DOHH2 (cell line): Measurements from ENCODE around the gene CTSE.

Experiments used
- H3F3A ChIP-seq: fragments of 200-600 bp; sonication (generic), shearing (Covaris generic); 2 replicates; pipeline ENCODE4 v1.6.0; 2016; ENCODE audit warnings: antibody characterized with exemption, mild to moderate bottlenecking; ENCODE audit not compliant: control insufficient read depth, insufficient read depth
- H3K27ac ChIP-seq: fragments of 200-600 bp; sonication (generic); 2 replicates; pipeline ENCODE4 v1.5.1; 2014; ENCODE audit warnings: low read depth, mild to moderate bottlenecking, low read length, moderate library complexity
- H3K27me3 ChIP-seq: fragments of 200-600 bp; sonication (generic); 2 replicates; pipeline ENCODE4 v1.6.1; 2014; ENCODE audit warnings: mild to moderate bottlenecking, low read length, mixed read lengths; ENCODE audit not compliant: control insufficient read depth
- H3K36me3 ChIP-seq: fragments of 200-600 bp; sonication (generic); 2 replicates; pipeline ENCODE4 v1.6.1; 2014; ENCODE audit warnings: mild to moderate bottlenecking, low read length, moderate library complexity, mixed read lengths; ENCODE audit not compliant: control insufficient read depth
- H3K4me1 ChIP-seq: fragments of 200-600 bp; sonication (generic); 2 replicates; pipeline ENCODE4 v1.6.1; 2014; ENCODE audit warnings: mild to moderate bottlenecking, low read length, mixed read lengths; ENCODE audit not compliant: control insufficient read depth
- H3K4me2 ChIP-seq: fragments of 200-600 bp; sonication (generic); 2 replicates; pipeline ENCODE4 v1.6.0; 2014; ENCODE audit warnings: mild to moderate bottlenecking, low read length, moderate library complexity
- H3K4me3 ChIP-seq: fragments of 200-600 bp; sonication (generic); 2 replicates; pipeline ENCODE4 v1.5.1; 2014; ENCODE audit warnings: mild to moderate bottlenecking, low read length, mixed read lengths
- H3K79me2 ChIP-seq: fragments of 200-600 bp; sonication (generic); 2 replicates; pipeline ENCODE4 v1.6.1; 2014; ENCODE audit warnings: mild to moderate bottlenecking, low read length, mixed read lengths; ENCODE audit not compliant: control insufficient read depth
- H3K9me2 ChIP-seq: fragments of 200-600 bp; sonication (generic); replicated peaks from 2 replicates; pipeline ENCODE4 v1.6.1; 2014; ENCODE audit warnings: mild to moderate bottlenecking, low read length, mixed read lengths; ENCODE audit not compliant: control insufficient read depth
- H3K9me3 ChIP-seq: fragments of 200-600 bp; sonication (generic); 2 replicates; pipeline ENCODE4 v1.6.1; 2014; ENCODE audit warnings: antibody characterized with exemption, low read length, mixed read lengths; ENCODE audit not compliant: control insufficient read depth, insufficient read depth
- H4K20me1 ChIP-seq: fragments of 200-600 bp; sonication (generic); 2 replicates; pipeline ENCODE4 v1.6.0; 2014; ENCODE audit warnings: low read depth, mild to moderate bottlenecking, antibody characterized with exemption, low read length, moderate library complexity; ENCODE audit not compliant: control insufficient read depth, insufficient read depth
- CTCF ChIP-seq: fragments of 200-600 bp; sonication (generic); IDR thresholded peaks from one replicate; pipeline ENCODE4 v1.5.1; 2014; ENCODE audit warnings: antibody characterized with exemption, mild to moderate bottlenecking, low read depth, low read length; ENCODE audit not compliant: poor library complexity, severe bottlenecking
- EZH2phosphoT487 ChIP-seq: fragments of 200-600 bp; sonication (generic); IDR thresholded peaks from 2 replicates; pipeline ENCODE4 v1.6.1; 2017; ENCODE audit warnings: borderline replicate concordance, mild to moderate bottlenecking, antibody characterized with exemption, low read length, moderate library complexity, mixed read lengths

CTSE gene

DNA sequence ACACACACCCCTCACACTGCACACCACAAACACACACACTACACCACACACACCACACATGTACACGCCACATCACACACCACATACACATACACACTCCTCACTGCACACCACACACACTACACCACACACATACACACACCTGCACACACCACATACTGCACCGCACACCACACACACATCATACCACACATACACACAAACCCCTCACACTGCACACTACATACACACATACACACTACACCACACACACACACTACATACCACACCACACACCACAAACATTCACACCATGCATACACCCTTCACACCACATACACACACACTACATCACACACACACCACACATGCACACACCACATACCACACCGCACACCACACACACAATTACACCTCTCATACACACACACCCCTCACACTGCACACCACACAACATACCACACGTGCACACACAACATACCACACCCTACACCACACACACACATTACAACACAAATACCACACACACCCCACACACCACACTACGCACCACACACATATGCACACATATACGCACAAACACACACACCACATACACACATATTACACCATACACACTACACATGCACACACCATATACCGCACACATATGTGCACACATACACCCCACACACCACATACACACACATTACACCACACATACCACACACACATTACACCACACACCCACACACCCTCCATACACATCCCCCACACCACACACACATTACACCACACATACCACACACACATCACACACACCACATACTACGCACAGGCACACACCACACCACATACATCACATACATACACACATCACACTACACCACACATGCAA is 50.1 kb downstream of the CTSE start:
- no peaks in the 10 kb centered on the region for H4K20me1 ChIP-seq
- no peak overlapping the region for H3K4me3 ChIP-seq
- H3K4me1 ChIP-seq = no peaks in the 10 kb centered on the region
- no peak for TF ChIP-seq EZH2phosphoT487
- TF ChIP-seq CTCF = no peak
- 0 out of 2 replicates have a peak, but pooled peaks cover 3% of the 10 kb centered on the region for H3F3A ChIP-seq
- 0 out of 2 replicates have a peak, but pooled peaks cover 3% of the 10 kb centered on the region for H3K27me3 ChIP-seq
- no peaks in the 10 kb centered on the region for H3K79me2 ChIP-seq
- H3K9me3 ChIP-seq = no peaks in the 10 kb centered on the region; the same call in 1 of the 2 replicates
- H3K36me3 ChIP-seq = no peaks in the 10 kb centered on the region
- H3K27ac ChIP-seq = no peak overlapping the region
- no peaks in the 10 kb centered on the region for H3K9me2 ChIP-seq
- H3K4me2 ChIP-seq = no peak overlapping the region

GRCh38 chr1:205972491-205973168 is 51.1 kb downstream of the CTSE start:
- Histone ChIP-seq H3K9me3 (no peaks in the 10 kb centered on the region; the same call in 1 of the 2 replicates), H3K27me3 (0 out of 2 replicates have a peak, but pooled peaks cover 3% of the 10 kb centered on the region), H3K27ac (no peak overlapping the region), H4K20me1 (no peaks in the 10 kb centered on the region), H3K9me2 (no peaks in the 10 kb centered on the region), H3F3A (0 out of 2 replicates have a peak, but pooled peaks cover 3% of the 10 kb centered on the region), H3K36me3 (no peaks in the 10 kb centered on the region), H3K4me1 (no peaks in the 10 kb centered on the region), H3K4me3 (no peak overlapping the region), H3K79me2 (no peaks in the 10 kb centered on the region), H3K4me2 (no peak overlapping the region)
- TF ChIP-seq EZH2phosphoT487 (no peak), CTCF (no peak)

- Histone ChIP-seq H3K4me3 (no peak overlapping the region), H3K27me3 (0 out of 2 replicates have a peak, but pooled peaks cover 2% of the 10 kb centered on the region), H4K20me1 (no peaks in the 10 kb centered on the region), H3F3A (0 out of 2 replicates have a peak, but pooled peaks cover 3% of the 10 kb centered on the region), H3K9me2 (no peaks in the 10 kb centered on the region), H3K4me2 (no peak overlapping the region), H3K79me2 (no peaks in the 10 kb centered on the region), H3K36me3 (no peaks in the 10 kb centered on the region), H3K27ac (no peak overlapping the region), H3K4me1 (no peaks in the 10 kb centered on the region), H3K9me3 (no peaks in the 10 kb centered on the region; the same call in 1 of the 2 replicates)
- TF ChIP-seq CTCF (no peak), EZH2phosphoT487 (no peak)
These were observed 51.6 kb downstream of the CTSE start for GRCh38 chr1:205972081-205972480.
